Endothelial cell of umbilical vein (primary cell): ENCODE results near the gene PLCD3. TPM values are rescaled to one million over a fixed set of nuclear protein-coding genes. Genes with fewer than 3 reads are reported as not detected.

Experiments used
- BruUV-seq: library from RNA; stranded (reverse); fragments of 400-500 nt; replicated peaks from 2 replicates; lab custom pipeline; 2021; lab: Mats Ljungman, UMichigan
- CTCF ChIA-PET: fragments of 300-600, 350-600 bp; sonication (Branson Sonifier 250); formaldehyde crosslinking; loops from one replicate; lab custom pipeline; 2021; ENCODE audit warnings: antibody characterized with exemption, inconsistent platforms; lab: Charles Lee
- POLR2A ChIA-PET: fragments of 300-600, 350-600 bp; sonication (Branson Sonifier 250); formaldehyde crosslinking; loops from one replicate; lab custom pipeline; 2021; ENCODE audit warnings: antibody characterized with exemption, inconsistent platforms; lab: Charles Lee
- DNase-seq: peaks from one replicate; pipeline ENCODE4 v3.0.0-alpha.2; 2011; ENCODE audit warnings: low read depth, low spot score
- FAIRE-seq: peaks from 2 replicates; lab custom pipeline; 2011; peaks lifted over from hg19 to GRCh38; lab: Jason Lieb, UNC
- H2AFZ ChIP-seq: 2 replicates; pipeline ENCODE4 v1.6.0; 2012; ENCODE audit warnings: low read depth, low read length, control low read depth, inconsistent platforms
- H3K27ac ChIP-seq: 2 replicates; pipeline ENCODE4 v1.5.1; 2011; ENCODE audit warnings: low read depth, mild to moderate bottlenecking, control low read depth, low read length, moderate library complexity; ENCODE audit not compliant: insufficient read depth
- H3K27me3 ChIP-seq, 2 experiments: 2 replicates each; pipeline versions ENCODE4 v1.6.0 to v1.6.1; 2011; ENCODE audit warnings: low read length in 2 of 2, mixed read lengths in 1 of 2; ENCODE audit not compliant: control insufficient read depth in 2 of 2, insufficient read depth in 2 of 2
- H3K36me3 ChIP-seq, 2 experiments: 2 replicates in 1 of 2; 3 replicates in 1 of 2; pipeline ENCODE4 v1.5.1; 2011; ENCODE audit warnings: low read length in 2 of 2, mild to moderate bottlenecking in 1 of 2, moderate library complexity in 1 of 2; ENCODE audit not compliant: control insufficient read depth in 2 of 2, insufficient read depth in 2 of 2; ENCODE audit errors: extremely low read depth in 1 of 2
- H3K4me1 ChIP-seq: 3 replicates; pipeline ENCODE4 v1.5.1; 2011; ENCODE audit warnings: mild to moderate bottlenecking, low read length; ENCODE audit not compliant: control insufficient read depth, insufficient read depth; ENCODE audit errors: extremely low read depth
- H3K4me2 ChIP-seq: 2 replicates; pipeline ENCODE4 v1.6.1; 2011; ENCODE audit warnings: low read length, control low read depth, mixed read lengths; ENCODE audit not compliant: insufficient read depth
- H3K4me3 ChIP-seq, 3 experiments: fragments of 200-600 bp in 1 of 3; sonication (generic), shearing (Covaris generic) in 1 of 3; replicated peaks in 1 of 3; 2 replicates each; pipeline ENCODE4 v1.5.1; 2011 to 2016; ENCODE audit warnings: control low read depth in 3 of 3, low read length in 3 of 3, mild to moderate bottlenecking in 2 of 3, inconsistent platforms in 1 of 3, low read depth in 1 of 3, moderate library complexity in 1 of 3; ENCODE audit not compliant: insufficient read depth in 1 of 3
- H3K79me2 ChIP-seq: 2 replicates; pipeline ENCODE4 v1.6.0; 2012; ENCODE audit warnings: low read length, inconsistent platforms; ENCODE audit not compliant: control insufficient read depth, insufficient read depth
- H3K9ac ChIP-seq: replicated peaks from 2 replicates; pipeline ENCODE3; 2011; ENCODE audit warnings: low read length, control low read depth; ENCODE audit not compliant: insufficient read depth; ENCODE audit errors: extremely low read depth
- H3K9me1 ChIP-seq: replicated peaks from 3 replicates; pipeline ENCODE4 v1.6.0; 2011; ENCODE audit warnings: mild to moderate bottlenecking, low read length; ENCODE audit not compliant: control insufficient read depth, insufficient read depth; ENCODE audit errors: extremely low read depth
- H3K9me3 ChIP-seq: replicated peaks from 2 replicates; pipeline ENCODE4 v1.5.1; 2012; ENCODE audit warnings: low read length, inconsistent platforms; ENCODE audit not compliant: control insufficient read depth, insufficient read depth
- H4K20me1 ChIP-seq: replicated peaks from 2 replicates; pipeline ENCODE3; 2011; ENCODE audit warnings: mild to moderate bottlenecking, low read length; ENCODE audit not compliant: control insufficient read depth, insufficient read depth; ENCODE audit errors: extremely low read depth
- CTCF ChIP-seq, 2 donors: IDR thresholded peaks; 1 replicate in 1 of 2; 2 replicates in 1 of 2; pipeline ENCODE4 v1.5.1; 2011; ENCODE audit warnings: low read length in 2 of 2, mild to moderate bottlenecking in 2 of 2, moderate library complexity in 2 of 2, control low read depth in 1 of 2, inconsistent platforms in 1 of 2, low read depth in 1 of 2; ENCODE audit not compliant: insufficient read depth in 1 of 2; ENCODE audit errors: extremely low read depth in 1 of 2
- EZH2 ChIP-seq: IDR thresholded peaks from 2 replicates; pipeline ENCODE4 v1.6.1; 2012; ENCODE audit warnings: borderline replicate concordance, low read depth, mild to moderate bottlenecking, moderate library complexity, low read length, inconsistent platforms; ENCODE audit not compliant: severe bottlenecking
- FOS ChIP-seq: IDR thresholded peaks from 2 replicates; pipeline ENCODE4 v1.6.1; 2011; ENCODE audit warnings: mild to moderate bottlenecking, low read length, moderate library complexity, borderline replicate concordance; ENCODE audit not compliant: insufficient read depth
- GATA2 ChIP-seq: IDR thresholded peaks from 2 replicates; pipeline ENCODE4 v1.7.0; 2011; ENCODE audit warnings: low read depth, mild to moderate bottlenecking, moderate library complexity, mixed read lengths, low read length; ENCODE audit not compliant: insufficient read length, insufficient read depth
- JUN ChIP-seq: IDR thresholded peaks from 2 replicates; pipeline ENCODE4 v1.6.1; 2011; ENCODE audit warnings: borderline replicate concordance, low read depth; ENCODE audit not compliant: insufficient read length, insufficient read depth
- MAX ChIP-seq: IDR thresholded peaks from 2 replicates; pipeline ENCODE4 v1.6.1; 2011; ENCODE audit not compliant: insufficient read depth, insufficient read length
- MYC ChIP-seq: IDR thresholded peaks from one replicate; pipeline ENCODE4 v1.6.1; 2011; ENCODE audit warnings: mild to moderate bottlenecking, low read depth, low read length
- POLR2A ChIP-seq: IDR thresholded peaks from 2 replicates; pipeline ENCODE4 v1.6.1; 2012; ENCODE audit warnings: low read depth, mild to moderate bottlenecking, control low read depth, low read length
- POLR2AphosphoS5 ChIP-seq: IDR thresholded peaks from 2 replicates; pipeline ENCODE4 v1.6.1; 2012; ENCODE audit warnings: low read depth, mild to moderate bottlenecking, control low read depth, low read length, moderate library complexity; ENCODE audit not compliant: insufficient read depth
- dilution Hi-C: fragments of 300-500 bp; cut with MboI; formaldehyde crosslinking; loops from one replicate; pipeline ENCODE4 v1.15.0; 2019; ENCODE audit warnings: low sequenced_read_pairs; ENCODE audit not compliant: extremely low pct_ligation_motif_present
- intact Hi-C: fragments of 100-400 bp; cut with micrococcal nuclease; formaldehyde crosslinking; loops from one replicate; pipeline ENCODE4 v1.10.0; 2022
- polyA plus RNA-seq, 4 experiments: library from polyadenylated mRNA; depleted of rRNA in 3 of 4; stranded (reverse) in 3 of 4; unstranded in 1 of 4; fragments of >200 nt; gene quantifications; 2 replicates each; pipeline versions ENCODE4 v1.2.1 to v1.2.3, GENCODE V29; 2011 to 2012; ENCODE audit warnings: missing spikeins in 1 of 4
- total RNA-seq: library from RNA; stranded (reverse); gene quantifications from 2 replicates; pipeline ENCODE4 v1.2.3, GENCODE V29; 2021

PLCD3 gene
- total and polyA plus RNA-seq, 2 donors (not counting 3 experiments of a cell fraction or from before 2014, with no cell fraction given) = 30.4 to 43.1 TPM

GRCh38 chr17:45129940-45130680, 2.2 kb downstream of the PLCD3 start:
- FAIRE-seq (peak; percentile 49), DNase-seq (no peak)
- CTCF ChIA-PET = interaction anchor here (0.5 to 7.2 kb wide), 5 partner anchors 10 to 210 kb away, joined by 3 to 476 read pairs (median 10); no protein-coding TSS in a partner anchor
- H3K9me3 ChIP-seq = no peaks in the 10 kb centered on the region
- no TSS peak for BruUV-seq
- no peak overlapping the region for H3K4me3 ChIP-seq
- no peaks in the 10 kb centered on the region for H3K36me3 ChIP-seq
- no peak overlapping the region for H3K9ac ChIP-seq
- H4K20me1 ChIP-seq = no peaks in the 10 kb centered on the region
- intact Hi-C loops = no loop called here
- peaks cover 2% of the 10 kb centered on the region for H3K79me2 ChIP-seq
- H3K27ac ChIP-seq = no peak overlapping the region
- H3K27me3 ChIP-seq = no peaks in the 10 kb centered on the region
- H3K4me1 ChIP-seq = peaks cover 27% of the 10 kb centered on the region
- no peak overlapping the region for H3K4me2 ChIP-seq
- H3K9me1 ChIP-seq = no peaks in the 10 kb centered on the region
- dilution Hi-C loops = no loop called here
- H2AFZ ChIP-seq = no peak overlapping the region
- TF ChIP-seq FOS (no peak), MYC (no peak), POLR2AphosphoS5 (no peak), EZH2 (no peak), GATA2 (no peak), CTCF (IDR thresholded peaks at IDR 0.05; ENCODE audit: extremely low read depth in 1 of 2, insufficient read depth in 1 of 2, low read depth in 1 of 2, low read length in 2 of 2) (no peak), POLR2A (no peak), JUN (no peak), MAX (no peak)
- POLR2A ChIA-PET = interaction anchor here (1.6 kb wide), 1 partner anchor 18 kb away, joined by 4 read pairs; the partner anchor contains the start of gene HEXIM1
